Activated naive CD4-positive, alpha-beta T cell treated with anti-CD3 and anti-CD28 coated beads, Interleukin-2, amount 50 U/mL, for 24 hours (primary cell): ENCODE results near the gene NUDT8.

Source experiments
- H3K27ac Mint-ChIP-seq: one replicate; pipeline ENCODE4 v1.8.0; 2021; ENCODE audit warnings: mild to moderate bottlenecking, mixed read lengths
- H3K27me3 Mint-ChIP-seq: one replicate; pipeline ENCODE4 v1.8.0; 2021; ENCODE audit warnings: mixed read lengths
- H3K36me3 Mint-ChIP-seq: one replicate; pipeline ENCODE4 v1.8.0; 2021; ENCODE audit warnings: mixed read lengths
- H3K4me1 Mint-ChIP-seq: one replicate; pipeline ENCODE4 v1.8.0; 2021; ENCODE audit warnings: mixed read lengths
- H3K4me3 Mint-ChIP-seq: one replicate; pipeline ENCODE4 v1.8.0; 2021; ENCODE audit warnings: mild to moderate bottlenecking, mixed read lengths
- H3K9me3 Mint-ChIP-seq: one replicate; pipeline ENCODE4 v1.8.0; 2021; ENCODE audit warnings: mixed read lengths

Gene NUDT8

GRCh38 chr11:67584881-67585873 lies 44.6 kb downstream of the NUDT8 start:
- peak overlapping the region; percentile 84 for H3K27ac Mint-ChIP-seq
- peak overlapping the region; percentile 85 for H3K4me3 Mint-ChIP-seq
- peaks cover 10% of the 10 kb centered on the region for H3K36me3 Mint-ChIP-seq
- H3K4me1 Mint-ChIP-seq = peaks cover 36% of the 10 kb centered on the region
- H3K9me3 Mint-ChIP-seq = no peaks in the 10 kb centered on the region
- H3K27me3 Mint-ChIP-seq = no peaks in the 10 kb centered on the region

GRCh38 chr11:67584205-67584880 lies 45.4 kb downstream of the NUDT8 start:
- peaks cover 44% of the 10 kb centered on the region for H3K4me1 Mint-ChIP-seq
- peaks cover 10% of the 10 kb centered on the region for H3K36me3 Mint-ChIP-seq
- H3K9me3 Mint-ChIP-seq = no peaks in the 10 kb centered on the region
- peak overlapping the region; percentile 84 for H3K27ac Mint-ChIP-seq
- no peaks in the 10 kb centered on the region for H3K27me3 Mint-ChIP-seq
- H3K4me3 Mint-ChIP-seq = peak overlapping the region; percentile 85

- Mint-ChIP-seq H3K27ac (peak within 1 kb of the TSS; percentile 99), H3K9me3 (no peaks in the 10 kb centered on the region), H3K4me3 (peak within 1 kb of the TSS; percentile 95), H3K4me1 (peaks cover 49% of the 10 kb centered on the region), H3K27me3 (no peaks in the 10 kb centered on the region), H3K36me3 (peaks cover 10% of the 10 kb centered on the region)
Observed at GRCh38 chr11:67583247-67584204, 46.2 kb downstream of the NUDT8 start, which contains the start of gene GSTP1. Gene GSTP1 (plus strand): TSS chr11:67583812. CDS start chr11:67583844, 32 bp downstream.

GRCh38 chr11:67582011-67582410 lies 47.7 kb downstream of the NUDT8 start:
- peaks cover 8% of the 10 kb centered on the region for H3K36me3 Mint-ChIP-seq
- H3K9me3 Mint-ChIP-seq = no peaks in the 10 kb centered on the region
- H3K4me3 Mint-ChIP-seq = peak overlapping the region; percentile 95
- no peak overlapping the region for H3K27ac Mint-ChIP-seq
- peaks cover 49% of the 10 kb centered on the region for H3K4me1 Mint-ChIP-seq
- H3K27me3 Mint-ChIP-seq = no peaks in the 10 kb centered on the region

- Mint-ChIP-seq H3K4me1 (peaks cover 49% of the 10 kb centered on the region), H3K4me3 (no peak overlapping the region), H3K27ac (no peak overlapping the region), H3K9me3 (no peaks in the 10 kb centered on the region), H3K36me3 (peaks cover 5% of the 10 kb centered on the region), H3K27me3 (no peaks in the 10 kb centered on the region)
Observed at GRCh38 chr11:67581469-67581868, 48.3 kb downstream of the NUDT8 start.

DNA sequence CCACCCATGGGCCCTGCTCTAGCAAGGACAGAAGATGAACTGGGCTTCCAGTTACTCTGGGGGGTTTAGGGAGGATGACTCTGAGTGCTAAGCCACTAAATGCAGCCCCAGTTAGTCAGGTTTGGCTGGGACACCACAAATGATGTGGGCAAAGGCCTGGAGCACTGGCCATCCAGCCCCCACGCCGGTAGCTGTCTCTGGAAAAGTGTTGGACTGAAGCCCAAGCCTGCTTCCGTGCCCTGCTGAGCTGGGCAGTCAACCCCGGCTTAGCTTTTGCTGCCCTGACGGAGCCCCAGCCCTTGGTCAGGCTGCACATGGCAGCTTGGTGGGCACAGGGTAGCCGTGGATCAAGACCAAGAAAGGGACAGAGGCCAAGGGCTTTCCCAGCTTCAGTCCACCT lies 51.8 kb downstream of the NUDT8 start:
- no peak overlapping the region for H3K27ac Mint-ChIP-seq
- peaks cover 30% of the 10 kb centered on the region for H3K4me1 Mint-ChIP-seq
- no peaks in the 10 kb centered on the region for H3K36me3 Mint-ChIP-seq
- H3K9me3 Mint-ChIP-seq = no peaks in the 10 kb centered on the region
- no peaks in the 10 kb centered on the region for H3K27me3 Mint-ChIP-seq
- H3K4me3 Mint-ChIP-seq = no peak overlapping the region
